Endodermal cell (in vitro differentiated cells): ENCODE results near the gene NKX2-8. TPM values are rescaled to one million over a fixed set of nuclear protein-coding genes. Genes with fewer than 3 reads are reported as not detected.
A peak's percentile ranks its signal among the peaks of the same experiment; 100 is the strongest.

ENCODE experiments used
- DNase-seq: peaks from one replicate; pipeline ENCODE4 v3.0.0-alpha.2; 2017
- H3K27ac ChIP-seq: 2 replicates; pipeline ENCODE4 v1.5.1; 2013; ENCODE audit warnings: mild to moderate bottlenecking, low read depth, low read length, moderate library complexity
- H3K27me3 ChIP-seq: 2 replicates; pipeline ENCODE4 v1.6.1; 2013; ENCODE audit warnings: mild to moderate bottlenecking, low read length, moderate library complexity; ENCODE audit not compliant: insufficient read depth, control insufficient read depth, poor library complexity, severe bottlenecking
- H3K36me3 ChIP-seq: 2 replicates; pipeline ENCODE4 v1.7.0; 2013; ENCODE audit warnings: mild to moderate bottlenecking, low read length, moderate library complexity; ENCODE audit not compliant: control insufficient read depth, insufficient read depth
- H3K4me1 ChIP-seq: one replicate; pipeline ENCODE4 v1.7.0; 2013; ENCODE audit warnings: low read length; ENCODE audit not compliant: control insufficient read depth, insufficient read depth
- H3K4me3 ChIP-seq: 2 replicates; pipeline ENCODE4 v1.5.1; 2013; ENCODE audit warnings: mild to moderate bottlenecking, low read length, moderate library complexity
- H3K9ac ChIP-seq: 2 replicates; pipeline ENCODE4 v1.6.1; 2013; ENCODE audit warnings: mild to moderate bottlenecking, low read length, moderate library complexity; ENCODE audit not compliant: poor library complexity, severe bottlenecking; ENCODE audit errors: extremely low read depth
- H3K9me3 ChIP-seq: 2 replicates; pipeline ENCODE4 v1.6.1; 2013; ENCODE audit warnings: mild to moderate bottlenecking, low read length, moderate library complexity; ENCODE audit not compliant: control insufficient read depth
- H3K27ac Mint-ChIP-seq: 2 replicates; pipeline ENCODE4 v1.8.0; 2020; ENCODE audit warnings: mixed read lengths
- H3K27me3 Mint-ChIP-seq: 2 replicates; pipeline ENCODE4 v1.8.0; 2021; ENCODE audit warnings: mild to moderate bottlenecking, mixed read lengths; ENCODE audit not compliant: insufficient read depth
- H3K36me3 Mint-ChIP-seq: 2 replicates; pipeline ENCODE4 v1.8.0; 2020; ENCODE audit warnings: low read depth, mixed read lengths
- H3K4me1 Mint-ChIP-seq: 2 replicates; pipeline ENCODE4 v1.8.0; 2020; ENCODE audit warnings: mixed read lengths
- H3K4me3 Mint-ChIP-seq: 2 replicates; pipeline ENCODE4 v1.8.0; 2020; ENCODE audit warnings: mild to moderate bottlenecking, moderate library complexity, mixed read lengths
- H3K9me3 Mint-ChIP-seq: 2 replicates; pipeline ENCODE4 v1.8.0; 2020; ENCODE audit warnings: mild to moderate bottlenecking, mixed read lengths
- CTCF ChIP-seq: fragments of 200-600 bp; sonication (generic); conservative IDR thresholded peaks from 2 replicates; pipeline ENCODE4 v1.5.0; 2021; ENCODE audit warnings: antibody characterized with exemption, mild to moderate bottlenecking
- WGBS, 2 experiments: methylation state at CpG; one replicate each; pipeline versions ENCODE4 v1.1.5 to v1.1.7; 2013; ENCODE audit warnings: missing lambda C conversion rate in 2 of 2, mixed read lengths in 1 of 2; ENCODE audit not compliant: insufficient coverage in 1 of 2, insufficient read length in 1 of 2; 5-methylcytosine and 5-hydroxymethylcytosine counted together
- total RNA-seq, 2 donors: library from RNA; stranded (reverse); fragmentation: NEBNext Ultra II Directional in 1 of 2; extraction: Animal tissue kit (Norgen Biotek cat#: 25700) in 1 of 2; gene quantifications; 2 replicates in 1 of 2; 3 replicates in 1 of 2; pipeline ENCODE4 v1.2.1, GENCODE V29; 2021

NKX2-8 gene
- total RNA-seq, 2 donors from 2014 or later, result 0.77 TPM; not detected in 1

- DNase-seq, result no peak
- H3K36me3 Mint-ChIP-seq, result no peaks in the 10 kb centered on the region
- peaks cover 2% of the 10 kb centered on the region for H3K9me3 Mint-ChIP-seq
- peaks cover 75% of the 10 kb centered on the region for H3K27me3 Mint-ChIP-seq
- H3K27ac Mint-ChIP-seq, result no peak overlapping the region
- no peak overlapping the region for H3K9ac ChIP-seq
- H3K4me1 Mint-ChIP-seq, result peaks cover 31% of the 10 kb centered on the region
- no peak overlapping the region for H3K4me3 Mint-ChIP-seq
- no CpG with 5 or more reads among the region's 1 CpG for WGBS, 2 experiments
- no peak overlapping the region for H3K4me3 ChIP-seq
- TF ChIP-seq CTCF, result peak; percentile 33
- H3K9me3 ChIP-seq, result no peaks in the 10 kb centered on the region
- H3K36me3 ChIP-seq, result no peaks in the 10 kb centered on the region
- H3K27me3 ChIP-seq, result peaks cover 67% of the 10 kb centered on the region
- H3K27ac ChIP-seq, result no peak overlapping the region
- H3K4me1 ChIP-seq, result peaks cover 6% of the 10 kb centered on the region
Measured at GRCh38 chr14:36605506-36605857, 23.1 kb upstream of the NKX2-8 start.

GRCh38 chr14:36604757-36605505, 22.5 kb upstream of the NKX2-8 start:
- Mint-ChIP-seq H3K4me1 (peaks cover 35% of the 10 kb centered on the region), H3K27ac (no peak overlapping the region), H3K27me3 (peaks cover 74% of the 10 kb centered on the region), H3K9me3 (no peaks in the 10 kb centered on the region), H3K36me3 (no peaks in the 10 kb centered on the region), H3K4me3 (no peak overlapping the region)
- Histone ChIP-seq H3K4me1 (peaks cover 6% of the 10 kb centered on the region), H3K4me3 (no peak overlapping the region), H3K9ac (no peak overlapping the region), H3K27ac (no peak overlapping the region), H3K36me3 (no peaks in the 10 kb centered on the region), H3K27me3 (peaks cover 69% of the 10 kb centered on the region), H3K9me3 (no peaks in the 10 kb centered on the region)
- peak; percentile 89 for DNase-seq
- 0 to 2% methylated on average over 4 of the region's 4 CpGs for WGBS, 2 experiments
- TF ChIP-seq CTCF, result peak; percentile 84

- TF ChIP-seq CTCF, result no peak
- no peak overlapping the region for H3K4me3 Mint-ChIP-seq
- 38 to 64% methylated on average over 3 of the region's 3 CpGs for WGBS, 2 experiments
- no peak overlapping the region for H3K27ac Mint-ChIP-seq
- Histone ChIP-seq H3K9ac (no peak overlapping the region), H3K4me1 (no peaks in the 10 kb centered on the region), H3K27ac (no peak overlapping the region), H3K27me3 (peaks cover 75% of the 10 kb centered on the region), H3K9me3 (no peaks in the 10 kb centered on the region), H3K4me3 (no peak overlapping the region), H3K36me3 (no peaks in the 10 kb centered on the region)
- no peak for DNase-seq
- H3K9me3 Mint-ChIP-seq, result no peaks in the 10 kb centered on the region
- no peaks in the 10 kb centered on the region for H3K36me3 Mint-ChIP-seq
- peaks cover 69% of the 10 kb centered on the region for H3K27me3 Mint-ChIP-seq
- peaks cover 22% of the 10 kb centered on the region for H3K4me1 Mint-ChIP-seq
Measured at GRCh38 chr14:36600431-36600830, 18.0 kb upstream of the NKX2-8 start.
